HEK293 (cell line): Measurements from ENCODE around the gene SLAMF9.

Source experiments
- CTCF ChIA-PET: fragments of 350-600 bp; formaldehyde crosslinking; extraction: SDS; loops from one replicate; lab custom pipeline; 2021; ENCODE audit warnings: antibody characterized with exemption; lab: Yijun Ruan, JAX
- POLR2A ChIA-PET: fragments of 300-600 bp; formaldehyde crosslinking; extraction: SDS; loops from one replicate; lab custom pipeline; 2020; ENCODE audit warnings: antibody characterized with exemption, inconsistent platforms; lab: Yijun Ruan, JAX
- H3K27ac ChIP-seq: fragments of 200-500 bp; sonication (Bioruptor generic); 2 replicates; pipeline ENCODE4 v1.5.1; 2014; ENCODE audit warnings: low read depth, low read length, control low read depth, inconsistent platforms; ENCODE audit errors: extremely low read depth
- H3K36me3 ChIP-seq, 2 experiments: fragments of 200-500 bp in 1 of 2; sonication (Bioruptor generic) in 1 of 2; 1 replicate in 1 of 2; 2 replicates in 1 of 2; pipeline ENCODE4 v1.5.1; 2014 to 2017; ENCODE audit warnings: inconsistent platforms in 2 of 2, low read length in 2 of 2; ENCODE audit not compliant: control insufficient read depth in 2 of 2, insufficient read depth in 1 of 2
- H3K4me1 ChIP-seq: fragments of 200-500 bp; sonication (Bioruptor generic); 2 replicates; pipeline ENCODE4 v1.5.1; 2014; ENCODE audit warnings: mild to moderate bottlenecking, low read length, inconsistent platforms; ENCODE audit not compliant: control insufficient read depth, insufficient read depth
- H3K4me3 ChIP-seq: 2 replicates; pipeline ENCODE4 v1.5.1; 2011; ENCODE audit warnings: low read depth, mild to moderate bottlenecking, control low read depth, low read length, moderate library complexity
- H3K9me3 ChIP-seq: fragments of 200-500 bp; sonication (Bioruptor generic); 2 replicates; pipeline ENCODE4 v1.5.1; 2014; ENCODE audit warnings: low read depth, low read length, inconsistent platforms; ENCODE audit not compliant: control insufficient read depth, insufficient read depth
- GLI2 ChIP-seq: fragments of 450-650 bp; formaldehyde crosslinking; IDR thresholded peaks from 2 replicates; pipeline ENCODE4; 2017; ENCODE audit warnings: missing biosample characterization, missing genetic modification characterization, low read depth, borderline replicate concordance
- KLF1 ChIP-seq: fragments of 450-650 bp; formaldehyde crosslinking; IDR thresholded peaks from 2 replicates; pipeline ENCODE4 v1.5.1; 2016; ENCODE audit warnings: missing biosample characterization, missing genetic modification characterization
- OVOL3 ChIP-seq: fragments of 450-650 bp; formaldehyde crosslinking; IDR thresholded peaks from 2 replicates; pipeline ENCODE4 v1.5.1; 2016; ENCODE audit warnings: missing biosample characterization, missing genetic modification characterization
- REPIN1 ChIP-seq: fragments of 450-650 bp; formaldehyde crosslinking; IDR thresholded peaks from 2 replicates; pipeline ENCODE4 v1.5.1; 2017; ENCODE audit warnings: missing biosample characterization, missing genetic modification characterization, low read depth
- YY2 ChIP-seq: fragments of 450-650 bp; formaldehyde crosslinking; IDR thresholded peaks from 2 replicates; pipeline ENCODE4 v1.5.1; 2016; ENCODE audit warnings: missing biosample characterization, missing genetic modification characterization
- ZBTB1 ChIP-seq: fragments of 450-650 bp; formaldehyde crosslinking; IDR thresholded peaks from 2 replicates; pipeline ENCODE4 v1.5.1; 2016; ENCODE audit warnings: missing biosample characterization, missing genetic modification characterization
- ZBTB7A ChIP-seq: fragments of 450-650 bp; formaldehyde crosslinking; IDR thresholded peaks from 2 replicates; pipeline ENCODE4 v1.5.1; 2016; ENCODE audit warnings: low read depth, missing biosample characterization, missing genetic modification characterization
- ZNF416 ChIP-seq: fragments of 450-650 bp; formaldehyde crosslinking; IDR thresholded peaks from 2 replicates; pipeline ENCODE4 v1.5.1; 2016; ENCODE audit warnings: missing biosample characterization, missing genetic modification characterization
- ZNF426 ChIP-seq: fragments of 450-650 bp; formaldehyde crosslinking; IDR thresholded peaks from 2 replicates; pipeline ENCODE4 v1.5.1; 2017; ENCODE audit warnings: missing biosample characterization, missing genetic modification characterization, mild to moderate bottlenecking, inconsistent platforms, moderate library complexity
- ZNF433 ChIP-seq: fragments of 450-650 bp; formaldehyde crosslinking; IDR thresholded peaks from 2 replicates; pipeline ENCODE4 v1.5.1; 2016; ENCODE audit warnings: missing biosample characterization, missing genetic modification characterization, low read depth
- ZNF596 ChIP-seq: fragments of 450-650 bp; IDR thresholded peaks from 2 replicates; pipeline ENCODE4 v1.5.0; 2018; ENCODE audit warnings: missing biosample characterization, mild to moderate bottlenecking, missing genetic modification characterization, moderate library complexity
- ZNF629 ChIP-seq: fragments of 450-650 bp; formaldehyde crosslinking; IDR thresholded peaks from 2 replicates; pipeline ENCODE4 v1.5.1; 2017; ENCODE audit warnings: missing biosample characterization, missing genetic modification characterization
- ZNF660 ChIP-seq: fragments of 450-650 bp; IDR thresholded peaks from 2 replicates; pipeline ENCODE4 v1.5.1; 2018; ENCODE audit warnings: missing biosample characterization, mild to moderate bottlenecking, missing genetic modification characterization
- ZNF777 ChIP-seq: fragments of 450-650 bp; formaldehyde crosslinking; IDR thresholded peaks from 2 replicates; pipeline ENCODE4 v1.5.1; 2017; ENCODE audit warnings: missing biosample characterization, missing genetic modification characterization, borderline replicate concordance
- TF ChIP-seq, protein P1 (sequence below): fragments of 450-650 bp; formaldehyde crosslinking; IDR thresholded peaks from 2 replicates; pipeline ENCODE4 v1.5.1; 2016; ENCODE audit warnings: missing biosample characterization, missing genetic modification characterization, low read depth
- TF ChIP-seq, protein P2 (sequence below): fragments of 450-650 bp; formaldehyde crosslinking; IDR thresholded peaks from 2 replicates; pipeline ENCODE4 v1.5.1; 2017; ENCODE audit warnings: missing biosample characterization, mild to moderate bottlenecking, missing genetic modification characterization, moderate library complexity
- TF ChIP-seq, protein P3 (sequence below): fragments of 450-650 bp; formaldehyde crosslinking; IDR thresholded peaks from 2 replicates; pipeline ENCODE4 v1.5.1; 2016; ENCODE audit warnings: missing biosample characterization, missing genetic modification characterization
- TF ChIP-seq, protein P4 (sequence below): fragments of 450-650 bp; formaldehyde crosslinking; IDR thresholded peaks from 2 replicates; pipeline ENCODE4 v1.5.1; 2016; ENCODE audit warnings: missing biosample characterization, missing genetic modification characterization
- TF ChIP-seq, protein P5 (sequence below): fragments of 450-650 bp; formaldehyde crosslinking; IDR thresholded peaks from 2 replicates; pipeline ENCODE4 v1.5.1; 2017; ENCODE audit warnings: missing biosample characterization, missing genetic modification characterization
- TF ChIP-seq, protein P6 (sequence below): fragments of 450-650 bp; formaldehyde crosslinking; IDR thresholded peaks from 2 replicates; pipeline ENCODE4 v1.5.1; 2017; ENCODE audit warnings: missing biosample characterization, missing genetic modification characterization
- TF ChIP-seq, protein P7 (sequence below): fragments of 450-650 bp; formaldehyde crosslinking; IDR thresholded peaks from 2 replicates; pipeline ENCODE4 v1.5.1; 2017; ENCODE audit warnings: missing biosample characterization, missing genetic modification characterization

Gene SLAMF9

DNA sequence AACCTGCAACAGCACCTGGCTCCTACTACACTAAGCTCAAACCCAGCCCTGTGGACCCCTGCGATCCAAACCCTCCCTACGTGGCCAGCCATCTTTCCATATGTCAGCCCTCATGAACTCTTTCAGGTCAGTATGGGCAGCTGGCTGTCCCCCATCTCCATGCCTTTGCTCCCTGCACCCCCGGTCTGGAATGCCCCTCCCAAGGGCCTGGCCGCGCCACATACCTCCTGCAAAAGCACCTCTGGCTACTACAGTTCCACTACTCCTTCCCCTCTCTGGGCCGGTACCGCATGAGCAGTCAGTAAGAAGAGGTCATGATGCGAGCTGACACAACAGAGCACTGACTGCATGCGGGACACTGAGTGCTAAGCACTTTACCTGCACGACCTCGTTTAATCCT is 18.7 kb downstream of the SLAMF9 start (continued):
- TF ChIP-seq, protein P1, sequence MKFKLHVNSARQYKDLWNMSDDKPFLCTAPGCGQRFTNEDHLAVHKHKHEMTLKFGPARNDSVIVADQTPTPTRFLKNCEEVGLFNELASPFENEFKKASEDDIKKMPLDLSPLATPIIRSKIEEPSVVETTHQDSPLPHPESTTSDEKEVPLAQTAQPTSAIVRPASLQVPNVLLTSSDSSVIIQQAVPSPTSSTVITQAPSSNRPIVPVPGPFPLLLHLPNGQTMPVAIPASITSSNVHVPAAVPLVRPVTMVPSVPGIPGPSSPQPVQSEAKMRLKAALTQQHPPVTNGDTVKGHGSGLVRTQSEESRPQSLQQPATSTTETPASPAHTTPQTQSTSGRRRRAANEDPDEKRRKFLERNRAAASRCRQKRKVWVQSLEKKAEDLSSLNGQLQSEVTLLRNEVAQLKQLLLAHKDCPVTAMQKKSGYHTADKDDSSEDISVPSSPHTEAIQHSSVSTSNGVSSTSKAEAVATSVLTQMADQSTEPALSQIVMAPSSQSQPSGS (tag by site-specific recombination) = no peak
- TF ChIP-seq ZNF629 (tag by site-specific recombination) = no peak
- TF ChIP-seq YY2 = no peak
- no peak for TF ChIP-seq ZNF426 (tag by site-specific recombination)
- TF ChIP-seq, protein P2, sequence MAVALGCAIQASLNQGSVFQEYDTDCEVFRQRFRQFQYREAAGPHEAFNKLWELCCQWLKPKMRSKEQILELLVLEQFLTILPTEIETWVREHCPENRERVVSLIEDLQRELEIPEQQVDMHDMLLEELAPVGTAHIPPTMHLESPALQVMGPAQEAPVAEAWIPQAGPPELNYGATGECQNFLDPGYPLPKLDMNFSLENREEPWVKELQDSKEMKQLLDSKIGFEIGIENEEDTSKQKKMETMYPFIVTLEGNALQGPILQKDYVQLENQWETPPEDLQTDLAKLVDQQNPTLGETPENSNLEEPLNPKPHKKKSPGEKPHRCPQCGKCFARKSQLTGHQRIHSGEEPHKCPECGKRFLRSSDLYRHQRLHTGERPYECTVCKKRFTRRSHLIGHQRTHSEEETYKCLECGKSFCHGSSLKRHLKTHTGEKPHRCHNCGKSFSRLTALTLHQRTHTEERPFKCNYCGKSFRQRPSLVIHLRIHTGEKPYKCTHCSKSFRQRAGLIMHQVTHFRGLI = no peak

DNA sequence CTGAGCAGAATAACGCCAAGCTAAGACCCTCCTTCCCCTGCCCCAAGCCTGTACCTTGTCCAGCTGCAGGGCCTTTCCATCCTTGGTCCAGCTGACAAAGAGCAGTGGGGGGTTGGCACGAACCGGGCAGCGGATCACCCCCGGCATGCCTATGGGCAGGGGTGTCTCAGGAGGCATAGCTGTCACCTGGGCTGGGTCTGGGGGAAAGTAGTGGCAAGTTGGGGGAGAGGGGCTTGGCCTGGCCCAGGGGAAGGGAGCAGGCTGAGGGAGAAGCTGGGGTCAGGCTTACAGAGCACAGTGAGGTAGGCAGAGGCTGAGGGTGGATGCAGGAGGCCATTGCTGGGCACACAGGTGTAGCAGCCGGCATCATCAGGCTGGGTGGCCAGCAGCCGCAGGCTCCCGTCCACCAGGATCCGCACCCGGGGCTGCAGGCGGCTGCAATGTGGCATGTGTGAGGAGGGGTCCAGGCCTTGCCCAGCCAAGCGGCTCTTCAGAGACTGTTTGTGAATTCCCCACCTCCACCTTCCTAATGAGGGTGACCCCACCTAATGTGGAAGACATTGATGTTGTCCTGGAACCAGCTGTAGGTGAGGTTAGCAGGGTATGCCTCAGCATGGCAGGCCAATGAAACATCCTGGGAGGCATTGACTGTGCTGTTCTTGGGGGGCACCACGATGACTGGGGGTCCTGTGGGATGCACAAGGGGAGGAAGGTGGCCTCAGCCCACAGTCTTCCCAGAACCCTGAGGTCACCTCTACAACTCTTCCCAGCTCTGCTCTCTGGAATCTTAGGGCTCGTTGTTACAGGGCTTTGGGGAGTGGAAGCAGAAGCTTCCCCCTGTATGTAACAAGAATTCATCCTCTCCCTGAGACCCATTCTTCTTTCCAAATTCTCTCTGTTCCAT is 19.6 kb downstream of the SLAMF9 start:
- H3K27ac ChIP-seq = no peak overlapping the region
- TF ChIP-seq ZBTB7A (tag by site-specific recombination) (no peak), ZNF433 (no peak), ZNF629 (tag by site-specific recombination) (no peak), OVOL3 (no peak), GLI2 (tag by site-specific recombination) (no peak), ZBTB1 (tag by site-specific recombination) (no peak), ZNF660 (tag by site-specific recombination) (no peak), KLF1 (tag by site-specific recombination) (no peak), REPIN1 (tag by site-specific recombination) (no peak), ZNF416 (tag by site-specific recombination) (no peak), ZNF777 (tag by site-specific recombination) (no peak), ZNF596 (no peak)
- TF ChIP-seq, protein P3, sequence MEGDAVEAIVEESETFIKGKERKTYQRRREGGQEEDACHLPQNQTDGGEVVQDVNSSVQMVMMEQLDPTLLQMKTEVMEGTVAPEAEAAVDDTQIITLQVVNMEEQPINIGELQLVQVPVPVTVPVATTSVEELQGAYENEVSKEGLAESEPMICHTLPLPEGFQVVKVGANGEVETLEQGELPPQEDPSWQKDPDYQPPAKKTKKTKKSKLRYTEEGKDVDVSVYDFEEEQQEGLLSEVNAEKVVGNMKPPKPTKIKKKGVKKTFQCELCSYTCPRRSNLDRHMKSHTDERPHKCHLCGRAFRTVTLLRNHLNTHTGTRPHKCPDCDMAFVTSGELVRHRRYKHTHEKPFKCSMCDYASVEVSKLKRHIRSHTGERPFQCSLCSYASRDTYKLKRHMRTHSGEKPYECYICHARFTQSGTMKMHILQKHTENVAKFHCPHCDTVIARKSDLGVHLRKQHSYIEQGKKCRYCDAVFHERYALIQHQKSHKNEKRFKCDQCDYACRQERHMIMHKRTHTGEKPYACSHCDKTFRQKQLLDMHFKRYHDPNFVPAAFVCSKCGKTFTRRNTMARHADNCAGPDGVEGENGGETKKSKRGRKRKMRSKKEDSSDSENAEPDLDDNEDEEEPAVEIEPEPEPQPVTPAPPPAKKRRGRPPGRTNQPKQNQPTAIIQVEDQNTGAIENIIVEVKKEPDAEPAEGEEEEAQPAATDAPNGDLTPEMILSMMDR (tag by site-specific recombination) = no peak
- TF ChIP-seq, protein P4, sequence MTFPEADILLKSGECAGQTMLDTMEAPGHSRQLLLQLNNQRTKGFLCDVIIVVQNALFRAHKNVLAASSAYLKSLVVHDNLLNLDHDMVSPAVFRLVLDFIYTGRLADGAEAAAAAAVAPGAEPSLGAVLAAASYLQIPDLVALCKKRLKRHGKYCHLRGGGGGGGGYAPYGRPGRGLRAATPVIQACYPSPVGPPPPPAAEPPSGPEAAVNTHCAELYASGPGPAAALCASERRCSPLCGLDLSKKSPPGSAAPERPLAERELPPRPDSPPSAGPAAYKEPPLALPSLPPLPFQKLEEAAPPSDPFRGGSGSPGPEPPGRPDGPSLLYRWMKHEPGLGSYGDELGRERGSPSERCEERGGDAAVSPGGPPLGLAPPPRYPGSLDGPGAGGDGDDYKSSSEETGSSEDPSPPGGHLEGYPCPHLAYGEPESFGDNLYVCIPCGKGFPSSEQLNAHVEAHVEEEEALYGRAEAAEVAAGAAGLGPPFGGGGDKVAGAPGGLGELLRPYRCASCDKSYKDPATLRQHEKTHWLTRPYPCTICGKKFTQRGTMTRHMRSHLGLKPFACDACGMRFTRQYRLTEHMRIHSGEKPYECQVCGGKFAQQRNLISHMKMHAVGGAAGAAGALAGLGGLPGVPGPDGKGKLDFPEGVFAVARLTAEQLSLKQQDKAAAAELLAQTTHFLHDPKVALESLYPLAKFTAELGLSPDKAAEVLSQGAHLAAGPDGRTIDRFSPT (tag by site-specific recombination) = no peak
- TF ChIP-seq, protein P5, sequence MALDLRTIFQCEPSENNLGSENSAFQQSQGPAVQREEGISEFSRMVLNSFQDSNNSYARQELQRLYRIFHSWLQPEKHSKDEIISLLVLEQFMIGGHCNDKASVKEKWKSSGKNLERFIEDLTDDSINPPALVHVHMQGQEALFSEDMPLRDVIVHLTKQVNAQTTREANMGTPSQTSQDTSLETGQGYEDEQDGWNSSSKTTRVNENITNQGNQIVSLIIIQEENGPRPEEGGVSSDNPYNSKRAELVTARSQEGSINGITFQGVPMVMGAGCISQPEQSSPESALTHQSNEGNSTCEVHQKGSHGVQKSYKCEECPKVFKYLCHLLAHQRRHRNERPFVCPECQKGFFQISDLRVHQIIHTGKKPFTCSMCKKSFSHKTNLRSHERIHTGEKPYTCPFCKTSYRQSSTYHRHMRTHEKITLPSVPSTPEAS (tag by site-specific recombination) = no peak
- TF ChIP-seq, protein P6, sequence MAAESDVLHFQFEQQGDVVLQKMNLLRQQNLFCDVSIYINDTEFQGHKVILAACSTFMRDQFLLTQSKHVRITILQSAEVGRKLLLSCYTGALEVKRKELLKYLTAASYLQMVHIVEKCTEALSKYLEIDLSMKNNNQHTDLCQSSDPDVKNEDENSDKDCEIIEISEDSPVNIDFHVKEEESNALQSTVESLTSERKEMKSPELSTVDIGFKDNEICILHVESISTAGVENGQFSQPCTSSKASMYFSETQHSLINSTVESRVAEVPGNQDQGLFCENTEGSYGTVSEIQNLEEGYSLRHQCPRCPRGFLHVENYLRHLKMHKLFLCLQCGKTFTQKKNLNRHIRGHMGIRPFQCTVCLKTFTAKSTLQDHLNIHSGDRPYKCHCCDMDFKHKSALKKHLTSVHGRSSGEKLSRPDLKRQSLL (tag by site-specific recombination) = no peak
- TF ChIP-seq, protein P7, sequence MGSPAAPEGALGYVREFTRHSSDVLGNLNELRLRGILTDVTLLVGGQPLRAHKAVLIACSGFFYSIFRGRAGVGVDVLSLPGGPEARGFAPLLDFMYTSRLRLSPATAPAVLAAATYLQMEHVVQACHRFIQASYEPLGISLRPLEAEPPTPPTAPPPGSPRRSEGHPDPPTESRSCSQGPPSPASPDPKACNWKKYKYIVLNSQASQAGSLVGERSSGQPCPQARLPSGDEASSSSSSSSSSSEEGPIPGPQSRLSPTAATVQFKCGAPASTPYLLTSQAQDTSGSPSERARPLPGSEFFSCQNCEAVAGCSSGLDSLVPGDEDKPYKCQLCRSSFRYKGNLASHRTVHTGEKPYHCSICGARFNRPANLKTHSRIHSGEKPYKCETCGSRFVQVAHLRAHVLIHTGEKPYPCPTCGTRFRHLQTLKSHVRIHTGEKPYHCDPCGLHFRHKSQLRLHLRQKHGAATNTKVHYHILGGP (tag by site-specific recombination) = no peak
- ChIA-PET POLR2A (interaction anchor here (7.3 kb wide), 1 partner anchor 10 kb away, joined by 41 read pairs; the partner anchor contains the start of gene TAGLN2), CTCF (interaction anchor here (0.5 to 19.3 kb wide), 5 partner anchors 21 to 71 kb away, joined by 3 to 353 read pairs (median 3); no protein-coding TSS in a partner anchor)
- no peak overlapping the region for H3K4me3 ChIP-seq
- no peaks in the 10 kb centered on the region for H3K4me1 ChIP-seq
- H3K9me3 ChIP-seq = no peaks in the 10 kb centered on the region
- H3K36me3 ChIP-seq = no peaks in the 10 kb centered on the region
